ENCODE results near the gene CAPN2. TPM values are rescaled to one million over a fixed set of nuclear protein-coding genes. Genes with fewer than 3 reads are reported as not detected.
"Not testable (repeated sequence)": the region's sequence is repeated elsewhere in the genome, so short reads cannot be mapped to it uniquely, and the experiment has no call there.

CAPN2 gene
- total and polyA plus RNA-seq, 2 experiments from 2014 or later = 8.4 to 17.8 TPM

DNA sequence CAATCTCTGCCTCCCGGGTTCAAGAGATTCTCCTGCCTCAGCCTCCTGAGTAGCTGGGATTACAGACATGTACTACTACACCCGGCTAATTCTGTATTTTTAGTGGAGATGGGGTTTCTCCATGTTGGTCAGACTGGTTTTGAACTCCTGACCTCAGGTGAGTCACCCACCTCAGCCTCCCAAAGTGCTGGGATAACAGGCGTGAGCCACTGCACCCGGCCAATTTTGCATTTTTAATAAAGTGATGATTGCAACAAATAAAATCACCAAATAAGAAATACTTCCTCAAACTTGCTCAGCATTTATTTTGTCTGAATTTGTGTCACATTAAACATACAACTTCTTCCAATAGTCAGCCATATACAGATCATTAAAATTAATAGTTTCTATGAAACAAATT lies 97.6 kb downstream of the CAPN2 start:
- H3K27me3 Mint-ChIP-seq (ENCODE audit: insufficient read depth, low read depth, poor library complexity); H4K20me1 ChIP-seq (replicated peaks; ENCODE audit: insufficient read depth); H3K4me2 ChIP-seq; H3K9me3 Mint-ChIP-seq; H3K4me3 Mint-ChIP-seq; H3K79me2 ChIP-seq (replicated peaks; ENCODE audit: insufficient read depth); H3K27me3 ChIP-seq (ENCODE audit: insufficient read depth); H3K27ac ChIP-seq (ENCODE audit: low read depth); H3K4me3 ChIP-seq; H3K4me1 ChIP-seq (ENCODE audit: insufficient read depth); H3K9me2 ChIP-seq (ENCODE audit: insufficient read depth); H3K27ac Mint-ChIP-seq; H3F3A ChIP-seq (replicated peaks; ENCODE audit: low read depth); DNase-seq (ENCODE audit: low spot score); ATAC-seq; H2AFZ ChIP-seq; H3K4me1 Mint-ChIP-seq: not testable (repeated sequence)
- H3K36me3 ChIP-seq (ENCODE audit: insufficient read depth) = peaks cover 13% of the 10 kb centered on the region
- H3K36me3 Mint-ChIP-seq (ENCODE audit: low read depth) = peaks cover 75% of the 10 kb centered on the region

DNA sequence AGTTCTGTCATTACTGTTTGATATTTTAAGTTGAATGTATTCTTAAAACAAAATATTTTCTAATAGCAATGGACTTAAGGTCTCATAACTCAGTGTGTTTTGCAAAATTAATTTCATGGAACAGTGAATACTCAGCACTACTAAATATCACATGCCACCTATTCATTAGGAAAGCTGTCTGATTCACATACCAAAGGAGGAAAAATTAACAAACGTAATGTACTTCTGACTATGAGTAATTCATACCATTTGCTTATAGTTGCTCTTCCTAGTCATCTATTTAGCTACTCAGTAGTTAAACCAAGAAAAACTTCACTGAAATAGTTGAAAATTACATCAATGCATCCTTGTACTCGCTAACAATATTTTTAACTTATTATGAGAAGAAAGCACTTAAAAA lies 98.2 kb downstream of the CAPN2 start:
- peaks cover 12% of the 10 kb centered on the region; the same call in 1 of the 2 replicates for H4K20me1 ChIP-seq (replicated peaks; ENCODE audit: insufficient read depth)
- no peaks in the 10 kb centered on the region for H3K4me1 ChIP-seq (ENCODE audit: insufficient read depth)
- Mint-ChIP-seq H3K9me3 (peaks cover 4% of the 10 kb centered on the region; the same call in 1 of the 3 replicates), H3K36me3 (ENCODE audit: low read depth) (peaks cover 72% of the 10 kb centered on the region), H3K27ac (no peak overlapping the region), H3K4me3 (no peak overlapping the region), H3K4me1 (peaks cover 3% of the 10 kb centered on the region), H3K27me3 (ENCODE audit: insufficient read depth, low read depth, poor library complexity) (no peaks in the 10 kb centered on the region)
- H3K79me2 ChIP-seq (replicated peaks; ENCODE audit: insufficient read depth) = peaks cover 9% of the 10 kb centered on the region
- DNase-seq (ENCODE audit: low spot score) (no peak), ATAC-seq (no peak)
- no peak overlapping the region for H3K27ac ChIP-seq (ENCODE audit: low read depth)
- H2AFZ ChIP-seq = no peak overlapping the region
- no peak overlapping the region for H3K4me2 ChIP-seq
- no peaks in the 10 kb centered on the region for H3K9me2 ChIP-seq (ENCODE audit: insufficient read depth)
- H3K36me3 ChIP-seq (ENCODE audit: insufficient read depth) = peaks cover 13% of the 10 kb centered on the region
- H3K27me3 ChIP-seq (ENCODE audit: insufficient read depth) = no peaks in the 10 kb centered on the region
- H3K4me3 ChIP-seq = no peak overlapping the region
- TF ChIP-seq ZNF114 (CRISPR knock-in tag; IDR thresholded peaks at IDR 0.05) (no peak), STAT1 (IDR thresholded peaks at IDR 0.05; ENCODE audit: unreplicated experiment) (no peak), NANOG (IDR thresholded peaks at IDR 0.05; ENCODE audit: borderline replicate concordance) (no peak), POLR2AphosphoS5 (IDR thresholded peaks at IDR 0.05; ENCODE audit: low read depth) (no peak), EZH2phosphoT487 (IDR thresholded peaks at IDR 0.05; ENCODE audit: unreplicated experiment) (no peak), CREB1 (CRISPR knock-in tag; IDR thresholded peaks at IDR 0.05; ENCODE audit: low read depth) (no peak), ZNF331 (CRISPR knock-in tag; IDR thresholded peaks at IDR 0.05; ENCODE audit: low read depth) (no peak)
- TF ChIP-seq, protein P1, sequence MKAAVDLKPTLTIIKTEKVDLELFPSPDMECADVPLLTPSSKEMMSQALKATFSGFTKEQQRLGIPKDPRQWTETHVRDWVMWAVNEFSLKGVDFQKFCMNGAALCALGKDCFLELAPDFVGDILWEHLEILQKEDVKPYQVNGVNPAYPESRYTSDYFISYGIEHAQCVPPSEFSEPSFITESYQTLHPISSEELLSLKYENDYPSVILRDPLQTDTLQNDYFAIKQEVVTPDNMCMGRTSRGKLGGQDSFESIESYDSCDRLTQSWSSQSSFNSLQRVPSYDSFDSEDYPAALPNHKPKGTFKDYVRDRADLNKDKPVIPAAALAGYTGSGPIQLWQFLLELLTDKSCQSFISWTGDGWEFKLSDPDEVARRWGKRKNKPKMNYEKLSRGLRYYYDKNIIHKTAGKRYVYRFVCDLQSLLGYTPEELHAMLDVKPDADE (IDR thresholded peaks at IDR 0.05) = no peak
- TF ChIP-seq, protein P2, sequence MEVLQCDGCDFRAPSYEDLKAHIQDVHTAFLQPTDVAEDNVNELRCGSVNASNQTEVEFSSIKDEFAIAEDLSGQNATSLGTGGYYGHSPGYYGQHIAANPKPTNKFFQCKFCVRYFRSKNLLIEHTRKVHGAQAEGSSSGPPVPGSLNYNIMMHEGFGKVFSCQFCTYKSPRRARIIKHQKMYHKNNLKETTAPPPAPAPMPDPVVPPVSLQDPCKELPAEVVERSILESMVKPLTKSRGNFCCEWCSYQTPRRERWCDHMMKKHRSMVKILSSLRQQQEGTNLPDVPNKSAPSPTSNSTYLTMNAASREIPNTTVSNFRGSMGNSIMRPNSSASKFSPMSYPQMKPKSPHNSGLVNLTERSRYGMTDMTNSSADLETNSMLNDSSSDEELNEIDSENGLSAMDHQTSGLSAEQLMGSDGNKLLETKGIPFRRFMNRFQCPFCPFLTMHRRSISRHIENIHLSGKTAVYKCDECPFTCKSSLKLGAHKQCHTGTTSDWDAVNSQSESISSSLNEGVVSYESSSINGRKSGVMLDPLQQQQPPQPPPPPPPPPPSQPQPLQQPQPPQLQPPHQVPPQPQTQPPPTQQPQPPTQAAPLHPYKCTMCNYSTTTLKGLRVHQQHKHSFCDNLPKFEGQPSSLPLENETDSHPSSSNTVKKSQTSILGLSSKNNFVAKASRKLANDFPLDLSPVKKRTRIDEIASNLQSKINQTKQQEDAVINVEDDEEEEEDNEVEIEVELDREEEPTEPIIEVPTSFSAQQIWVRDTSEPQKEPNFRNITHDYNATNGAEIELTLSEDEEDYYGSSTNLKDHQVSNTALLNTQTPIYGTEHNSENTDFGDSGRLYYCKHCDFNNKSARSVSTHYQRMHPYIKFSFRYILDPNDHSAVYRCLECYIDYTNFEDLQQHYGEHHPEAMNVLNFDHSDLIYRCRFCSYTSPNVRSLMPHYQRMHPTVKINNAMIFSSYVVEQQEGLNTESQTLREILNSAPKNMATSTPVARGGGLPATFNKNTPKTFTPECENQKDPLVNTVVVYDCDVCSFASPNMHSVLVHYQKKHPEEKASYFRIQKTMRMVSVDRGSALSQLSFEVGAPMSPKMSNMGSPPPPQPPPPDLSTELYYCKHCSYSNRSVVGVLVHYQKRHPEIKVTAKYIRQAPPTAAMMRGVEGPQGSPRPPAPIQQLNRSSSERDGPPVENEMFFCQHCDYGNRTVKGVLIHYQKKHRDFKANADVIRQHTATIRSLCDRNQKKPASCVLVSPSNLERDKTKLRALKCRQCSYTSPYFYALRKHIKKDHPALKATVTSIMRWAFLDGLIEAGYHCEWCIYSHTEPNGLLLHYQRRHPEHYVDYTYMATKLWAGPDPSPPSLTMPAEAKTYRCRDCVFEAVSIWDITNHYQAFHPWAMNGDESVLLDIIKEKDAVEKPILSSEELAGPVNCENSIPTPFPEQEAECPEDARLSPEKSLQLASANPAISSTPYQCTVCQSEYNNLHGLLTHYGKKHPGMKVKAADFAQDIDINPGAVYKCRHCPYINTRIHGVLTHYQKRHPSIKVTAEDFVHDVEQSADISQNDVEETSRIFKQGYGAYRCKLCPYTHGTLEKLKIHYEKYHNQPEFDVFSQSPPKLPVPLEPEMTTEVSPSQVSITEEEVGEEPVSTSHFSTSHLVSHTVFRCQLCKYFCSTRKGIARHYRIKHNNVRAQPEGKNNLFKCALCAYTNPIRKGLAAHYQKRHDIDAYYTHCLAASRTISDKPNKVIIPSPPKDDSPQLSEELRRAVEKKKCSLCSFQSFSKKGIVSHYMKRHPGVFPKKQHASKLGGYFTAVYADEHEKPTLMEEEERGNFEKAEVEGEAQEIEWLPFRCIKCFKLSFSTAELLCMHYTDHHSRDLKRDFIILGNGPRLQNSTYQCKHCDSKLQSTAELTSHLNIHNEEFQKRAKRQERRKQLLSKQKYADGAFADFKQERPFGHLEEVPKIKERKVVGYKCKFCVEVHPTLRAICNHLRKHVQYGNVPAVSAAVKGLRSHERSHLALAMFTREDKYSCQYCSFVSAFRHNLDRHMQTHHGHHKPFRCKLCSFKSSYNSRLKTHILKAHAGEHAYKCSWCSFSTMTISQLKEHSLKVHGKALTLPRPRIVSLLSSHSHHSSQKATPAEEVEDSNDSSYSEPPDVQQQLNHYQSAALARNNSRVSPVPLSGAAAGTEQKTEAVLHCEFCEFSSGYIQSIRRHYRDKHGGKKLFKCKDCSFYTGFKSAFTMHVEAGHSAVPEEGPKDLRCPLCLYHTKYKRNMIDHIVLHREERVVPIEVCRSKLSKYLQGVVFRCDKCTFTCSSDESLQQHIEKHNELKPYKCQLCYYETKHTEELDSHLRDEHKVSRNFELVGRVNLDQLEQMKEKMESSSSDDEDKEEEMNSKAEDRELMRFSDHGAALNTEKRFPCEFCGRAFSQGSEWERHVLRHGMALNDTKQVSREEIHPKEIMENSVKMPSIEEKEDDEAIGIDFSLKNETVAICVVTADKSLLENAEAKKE (CRISPR knock-in tag; IDR thresholded peaks at IDR 0.05) = no peak
- H3F3A ChIP-seq (replicated peaks; ENCODE audit: low read depth) = no peaks in the 10 kb centered on the region
